Heart left ventricle (tissue), 16 donors: ENCODE results near the gene CDK2AP2. TPM values are rescaled to one million over a fixed set of nuclear protein-coding genes. Genes with fewer than 3 reads are reported as not detected.

ENCODE experiments used
- ATAC-seq, 4 donors: fragments of 200-7000 bp; cut with Tn5 transposase; one replicate each; pipeline ENCODE4 v1.9.1; 2020 to 2022; ENCODE audit warnings: moderate library complexity in 4 of 4, mild to moderate bottlenecking in 3 of 4, moderate number of reproducible peaks in 1 of 4
- DNase-seq, 5 donors: peaks; one replicate each; pipeline ENCODE4 v3.0.0-alpha.2; 2020
- H3K27ac ChIP-seq, 12 donors: fragments of 200-600 bp; sonication (generic) in 4 of 12; one replicate each; pipeline versions ENCODE4 v1.5.0 to v1.8.0; 2016 to 2022; ENCODE audit warnings: mild to moderate bottlenecking in 2 of 12
- H3K27me3 ChIP-seq, 9 donors: fragments of 200-600 bp; sonication (generic) in 2 of 9; one replicate each; pipeline versions ENCODE4 v1.5.1 to v1.8.0; 2016 to 2022; ENCODE audit warnings: mild to moderate bottlenecking in 3 of 9
- H3K36me3 ChIP-seq, 9 donors: fragments of 200-600 bp; sonication (generic) in 2 of 9; one replicate each; pipeline versions ENCODE4 v1.5.0 to v1.8.0; 2018 to 2022; ENCODE audit warnings: mild to moderate bottlenecking in 2 of 9
- H3K4me1 ChIP-seq, 12 donors: fragments of 200-600 bp; sonication (generic) in 4 of 12; one replicate each; pipeline versions ENCODE4 v1.5.0 to v1.8.0; 2016 to 2022; ENCODE audit warnings: mild to moderate bottlenecking in 3 of 12
- H3K4me3 ChIP-seq, 12 donors: fragments of 200-600 bp; sonication (generic) in 4 of 12; one replicate each; pipeline versions ENCODE4 v1.5.0 to v1.8.0; 2017 to 2022; ENCODE audit warnings: mild to moderate bottlenecking in 9 of 12, moderate library complexity in 4 of 12
- H3K9me3 ChIP-seq, 12 donors: fragments of 200-600 bp; sonication (generic) in 4 of 12; one replicate each; pipeline versions ENCODE4 v1.5.0 to v1.8.0; 2016 to 2022; ENCODE audit warnings: mild to moderate bottlenecking in 1 of 12
- POLR2A ChIP-seq, 2 donors: fragments of 450-650 bp; IDR thresholded peaks; one replicate each; pipeline ENCODE4 v1.6.1; 2017; ENCODE audit warnings: antibody characterized with exemption in 2 of 2, mild to moderate bottlenecking in 2 of 2, moderate library complexity in 2 of 2
- WGBS, 4 donors: extraction: QIAGEN DNeasy Blood & Tissue Kit in 2 of 4; methylation state at CpG; one replicate each; pipeline versions ENCODE4 v1.1.5 to v1.1.7; 2013 to 2018; 5-methylcytosine and 5-hydroxymethylcytosine counted together
- intact Hi-C, 10 donors: fragments of 100-400 bp; cut with DNase I; formaldehyde crosslinking; loops; one replicate each; pipeline versions ENCODE4 v1.11.1 to v1.14.2; 2022
- microRNA-seq, 4 donors: library from miRNA; unstranded; fragments of <30 nt; microRNA quantifications; one replicate each; pipeline versions ENCODE4 to v1.2.0, GENCODE V29; 2017 to 2020
- polyA plus RNA-seq, 2 donors: library from polyadenylated mRNA; stranded (reverse); fragments of 200-250 nt; gene quantifications; one replicate each; pipeline ENCODE4 v1.2.3, GENCODE V29; 2013
- total RNA-seq, 9 donors: library from RNA; depleted of rRNA in 2 of 9; stranded (reverse); fragments of >200 nt in 2 of 9; fragmentation: NEBNext Ultra II Directional in 3 of 9; extraction: Animal tissue kit (Norgen Biotek cat#: 25700) in 3 of 9; gene quantifications; one replicate each; pipeline versions ENCODE4 v1.1.0 to v1.2.4, GENCODE V29; 2016 to 2023
- TF ChIP-seq, protein P1 (sequence below), 12 donors: fragments of 200-600 bp; sonication (generic) in 4 of 12; IDR thresholded peaks; one replicate each; pipeline versions ENCODE4 v1.5.0 to v1.8.0; 2018 to 2022; ENCODE audit warnings: antibody characterized with exemption in 12 of 12, mild to moderate bottlenecking in 5 of 12
- donor health status: ischemic (EF 13 %, LVEDD 7.1; RV severe dilation, severe dysfunction).
- donor health status: healthy with polysubstance abuse.
- donor health status: DM: no; HTN: yes; CAD: no.
- donor health status: DM: no; HTN: no; CAD: no.
- donor health status: ischemic (EF 25% LVEDD 6.9; RV normal size, moderate dysfunction).
- donor health status: ischemic (EF 25% LVEDD 5.7; RV mildly dilated, moderate dysfunction).
- donor health status: healthy.
- donor health status: DM: yes; HTN: yes; CAD: no.
- donor health status: ischemic (EF 35%, LVEDD 5.7; RV mildly dilated, moderate dysfunction).
- donor health status: nonischemic (EF 11% LVEDD 7.7; RV severe dilation, severe dysfunction).
- donor health status: DM: yes; HTN: yes; CAD: no.
- donor health status: PGD.
- donor health status: ischemic (EF 29% LVEDD 5.4; RV normal size, mild dysfunction).
- donor health status: nonischemic (EF 23%, LVEDD 6.1; RV moderate dilation, normal function).

The CDK2AP2 gene
- total and polyA plus RNA-seq, 11 donors = 37.0 to 461 (median 60.1) TPM

DNA sequence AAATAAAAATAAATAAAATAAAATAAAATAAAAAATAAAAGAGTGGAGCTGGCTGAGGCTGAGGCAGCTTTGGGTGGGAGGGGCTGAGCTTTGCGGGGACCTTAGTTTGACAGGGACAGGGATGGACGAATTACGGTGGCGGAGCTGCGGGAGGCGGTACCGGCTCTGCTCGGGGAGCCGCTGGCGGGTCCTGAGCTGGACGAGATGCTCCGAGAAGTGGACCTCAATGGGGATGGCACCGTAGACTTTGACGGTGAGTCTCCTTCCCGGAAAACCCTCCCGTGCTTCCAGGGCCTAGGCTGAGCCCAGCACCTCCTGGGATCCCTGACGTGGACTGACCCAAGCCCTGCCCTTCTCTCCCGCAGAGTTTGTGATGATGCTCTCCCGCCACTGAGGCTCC is 49.7 kb downstream of the CDK2AP2 start:
- DNase-seq (no peak), ATAC-seq (no peak)
- Histone ChIP-seq H3K4me1 (no peaks in the 10 kb centered on the region), H3K9me3 (no peaks in the 10 kb centered on the region), H3K4me3 (no peak overlapping the region), H3K27ac (no peak overlapping the region), H3K36me3 (no peaks in the 10 kb centered on the region), H3K27me3 (no peaks in the 10 kb centered on the region)
- intact Hi-C loops = no loop called here
- WGBS, 4 donors = 90 to 93% (median 91%) methylated on average over 19 of the region's 19 CpGs
- TF ChIP-seq, protein P1, sequence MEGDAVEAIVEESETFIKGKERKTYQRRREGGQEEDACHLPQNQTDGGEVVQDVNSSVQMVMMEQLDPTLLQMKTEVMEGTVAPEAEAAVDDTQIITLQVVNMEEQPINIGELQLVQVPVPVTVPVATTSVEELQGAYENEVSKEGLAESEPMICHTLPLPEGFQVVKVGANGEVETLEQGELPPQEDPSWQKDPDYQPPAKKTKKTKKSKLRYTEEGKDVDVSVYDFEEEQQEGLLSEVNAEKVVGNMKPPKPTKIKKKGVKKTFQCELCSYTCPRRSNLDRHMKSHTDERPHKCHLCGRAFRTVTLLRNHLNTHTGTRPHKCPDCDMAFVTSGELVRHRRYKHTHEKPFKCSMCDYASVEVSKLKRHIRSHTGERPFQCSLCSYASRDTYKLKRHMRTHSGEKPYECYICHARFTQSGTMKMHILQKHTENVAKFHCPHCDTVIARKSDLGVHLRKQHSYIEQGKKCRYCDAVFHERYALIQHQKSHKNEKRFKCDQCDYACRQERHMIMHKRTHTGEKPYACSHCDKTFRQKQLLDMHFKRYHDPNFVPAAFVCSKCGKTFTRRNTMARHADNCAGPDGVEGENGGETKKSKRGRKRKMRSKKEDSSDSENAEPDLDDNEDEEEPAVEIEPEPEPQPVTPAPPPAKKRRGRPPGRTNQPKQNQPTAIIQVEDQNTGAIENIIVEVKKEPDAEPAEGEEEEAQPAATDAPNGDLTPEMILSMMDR (IDR thresholded peaks at IDR 0.05) = no peak
- no peak for TF ChIP-seq POLR2A (IDR thresholded peaks at IDR 0.05)

DNA sequence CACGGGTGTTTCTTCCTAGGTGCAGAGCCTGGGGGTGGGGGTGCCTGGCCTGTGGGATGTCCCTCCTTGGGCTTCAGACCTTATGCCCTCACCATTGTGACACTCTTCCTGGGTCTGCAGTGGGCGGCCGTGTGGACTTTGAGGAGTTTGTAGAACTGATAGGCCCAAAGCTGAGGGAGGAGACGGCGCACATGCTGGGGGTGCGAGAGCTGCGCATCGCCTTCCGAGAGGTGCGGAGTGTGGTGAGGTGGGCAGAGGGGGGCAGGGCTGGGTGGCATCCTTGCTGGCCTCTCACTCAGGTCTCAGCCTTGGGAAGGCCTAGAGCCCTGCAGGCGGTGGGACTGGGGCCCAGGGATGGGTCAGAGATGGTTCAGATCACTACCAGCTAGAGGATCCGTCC is 50.5 kb downstream of the CDK2AP2 start:
- no peak overlapping the region for H3K27ac ChIP-seq
- H3K4me1 ChIP-seq = peaks cover 0 to 8% (median 3%) of the 10 kb centered on the region in 12 donors
- 91 to 95% (median 93%) methylated on average over 11 to 12 of the region's 12 CpGs for WGBS, 4 donors
- DNase-seq (no peak), ATAC-seq (no peak)
- H3K9me3 ChIP-seq = no peaks in the 10 kb centered on the region
- no peak overlapping the region for H3K4me3 ChIP-seq
- TF ChIP-seq POLR2A (IDR thresholded peaks at IDR 0.05) = no peak
- TF ChIP-seq, protein P1 (IDR thresholded peaks at IDR 0.05) = no peak
- intact Hi-C loops = no loop called here
- no peaks in the 10 kb centered on the region for H3K27me3 ChIP-seq
- no peaks in the 10 kb centered on the region for H3K36me3 ChIP-seq

Small RNA genes within 50 kb of the gene (microRNA-seq; reads per million reads assigned to microRNA genes)
- gene MIR6752 = 0 to 1.0 (median 0.13) reads per million in 4 donors

Other genes starting within 250 kb of the CDK2AP2 start
- 100 to 1,000 TPM in 1 of 9 donors, 10 to 100 TPM in 8; 40.1 to 107 (median 49.6) TPM for gene GRK2, start 241.7 kb downstream of the CDK2AP2 start, total RNA-seq
- 10 to 100 TPM; 55.6 to 63.8 TPM for gene GRK2, start 241.7 kb downstream of the CDK2AP2 start, polyA plus RNA-seq
- gene ANKRD13D, start 218.9 kb downstream of the CDK2AP2 start, total RNA-seq = 10 to 100 TPM in 6 of 9 donors, 1 to 10 TPM in 3; 7.6 to 43.6 (median 12.8) TPM
- 10 to 100 TPM; 12.3 to 17.6 TPM for gene ANKRD13D, start 218.9 kb downstream of the CDK2AP2 start, polyA plus RNA-seq
- gene SSH3, start 204.6 kb downstream of the CDK2AP2 start, total RNA-seq = 10 to 100 TPM; 10.8 to 23.9 (median 16.8) TPM
- 1 to 10 TPM; 8.1 to 9.4 TPM for gene SSH3, start 204.6 kb downstream of the CDK2AP2 start, polyA plus RNA-seq
- 100 to 1,000 TPM in 1 of 9 donors, 10 to 100 TPM in 8; 36.0 to 131 (median 57.1) TPM for gene POLD4, start 154.6 kb downstream of the CDK2AP2 start, total RNA-seq
- gene POLD4, start 154.6 kb downstream of the CDK2AP2 start, polyA plus RNA-seq = 100 to 1,000 TPM in 1 of 2 donors, 10 to 100 TPM in 1; 83.0 to 164 TPM
- 1 to 10 TPM in 5 of 9 donors, under 1 TPM in 4; 0.25 to 6.1 (median 1.7) TPM for gene CLCF1, start 134.6 kb downstream of the CDK2AP2 start, total RNA-seq
- 10 to 100 TPM in 1 of 2 donors, under 1 TPM in 1; 0.99 to 17.1 TPM for gene CLCF1, start 134.6 kb downstream of the CDK2AP2 start, polyA plus RNA-seq
- 1 to 10 TPM; 3.5 to 9.1 (median 5.8) TPM for gene RAD9A, start 116.2 kb downstream of the CDK2AP2 start, total RNA-seq
- 1 to 10 TPM; 7.6 to 8.0 TPM for gene RAD9A, start 116.2 kb downstream of the CDK2AP2 start, polyA plus RNA-seq
- 100 to 1,000 TPM in 7 of 9 donors, 10 to 100 TPM in 2; 90.3 to 151 (median 105) TPM for gene PPP1CA, start 106.3 kb downstream of the CDK2AP2 start, total RNA-seq
- gene PPP1CA, start 106.3 kb downstream of the CDK2AP2 start, polyA plus RNA-seq = 100 to 1,000 TPM in 1 of 2 donors, 10 to 100 TPM in 1; 94.4 to 207 TPM
- gene TBC1D10C, start 104.1 kb downstream of the CDK2AP2 start, total RNA-seq = 10 to 100 TPM in 1 of 9 donors, 1 to 10 TPM in 4, under 1 TPM in 4; 0.14 to 14.2 (median 1.6) TPM
- gene TBC1D10C, start 104.1 kb downstream of the CDK2AP2 start, polyA plus RNA-seq = under 1 TPM; 0.61 to 0.88 TPM
- gene CARNS1, start 92.5 kb downstream of the CDK2AP2 start, total RNA-seq = 10 to 100 TPM in 5 of 9 donors, 1 to 10 TPM in 4; 3.5 to 33.6 (median 11.8) TPM
- gene CARNS1, start 92.5 kb downstream of the CDK2AP2 start, polyA plus RNA-seq = 1 to 10 TPM in 1 of 2 donors, under 1 TPM in 1; 0.89 to 6.2 TPM
- 10 to 100 TPM; 19.3 to 32.8 (median 25.2) TPM for gene RPS6KB2, start 79.7 kb downstream of the CDK2AP2 start, total RNA-seq
- gene RPS6KB2, start 79.7 kb downstream of the CDK2AP2 start, polyA plus RNA-seq = 10 to 100 TPM; 33.3 to 36.0 TPM
- 10 to 100 TPM in 1 of 9 donors, 1 to 10 TPM in 4, under 1 TPM in 4; 0.50 to 11.0 (median 1.3) TPM for gene PTPRCAP, start 70.5 kb downstream of the CDK2AP2 start, total RNA-seq
- 1 to 10 TPM; 1.1 to 1.4 TPM for gene PTPRCAP, start 70.5 kb downstream of the CDK2AP2 start, polyA plus RNA-seq
- 10 to 100 TPM; 14.6 to 53.3 (median 21.2) TPM for gene CORO1B, start 64.7 kb downstream of the CDK2AP2 start, total RNA-seq
- 10 to 100 TPM; 17.1 to 37.0 TPM for gene CORO1B, start 64.7 kb downstream of the CDK2AP2 start, polyA plus RNA-seq
- gene GPR152, start 55.4 kb downstream of the CDK2AP2 start, total RNA-seq = not detected
- not detected for gene GPR152, start 55.4 kb downstream of the CDK2AP2 start, polyA plus RNA-seq
- 1 to 10 TPM in 3 of 9 donors, under 1 TPM in 5, not detected in 1; 0.25 to 4.2 (median 0.61) TPM for gene CABP4, start 52.8 kb downstream of the CDK2AP2 start, total RNA-seq
- gene CABP4, start 52.8 kb downstream of the CDK2AP2 start, polyA plus RNA-seq = under 1 TPM; 0.44 to 0.57 TPM
- 100 to 1,000 TPM in 2 of 9 donors, 10 to 100 TPM in 7; 67.0 to 146 (median 77.2) TPM for gene TMEM134, start 38.9 kb downstream of the CDK2AP2 start, total RNA-seq
- 10 to 100 TPM; 83.6 to 86.8 TPM for gene TMEM134, start 38.9 kb downstream of the CDK2AP2 start, polyA plus RNA-seq
- gene AIP, start 25.1 kb downstream of the CDK2AP2 start, total RNA-seq = 10 to 100 TPM; 41.7 to 69.2 (median 53.0) TPM
- gene AIP, start 25.1 kb downstream of the CDK2AP2 start, polyA plus RNA-seq = 10 to 100 TPM; 73.1 to 96.4 TPM
- 10 to 100 TPM; 24.9 to 69.1 (median 34.3) TPM for gene PITPNM1, start 2.8 kb downstream of the CDK2AP2 start, total RNA-seq
- 10 to 100 TPM; 24.2 to 59.9 TPM for gene PITPNM1, start 2.8 kb downstream of the CDK2AP2 start, polyA plus RNA-seq
- gene CABP2, start 15.3 kb upstream of the CDK2AP2 start, total RNA-seq = not detected
- gene CABP2, start 15.3 kb upstream of the CDK2AP2 start, polyA plus RNA-seq = not detected
- gene GSTP1, start 75.7 kb upstream of the CDK2AP2 start, total RNA-seq = 100 to 1,000 TPM; 294 to 830 (median 341) TPM
- gene GSTP1, start 75.7 kb upstream of the CDK2AP2 start, polyA plus RNA-seq = 100 to 1,000 TPM; 549 to 576 TPM
- 100 to 1,000 TPM; 340 to 897 (median 583) TPM for gene NDUFV1, start 98.8 kb upstream of the CDK2AP2 start, total RNA-seq
- gene NDUFV1, start 98.8 kb upstream of the CDK2AP2 start, polyA plus RNA-seq = 100 to 1,000 TPM; 342 to 401 TPM
- 10 to 100 TPM; 35.6 to 85.1 (median 49.3) TPM for gene NUDT8, start 121.8 kb upstream of the CDK2AP2 start, total RNA-seq
- 100 to 1,000 TPM in 1 of 2 donors, 10 to 100 TPM in 1; 29.1 to 110 TPM for gene NUDT8, start 121.8 kb upstream of the CDK2AP2 start, polyA plus RNA-seq
- under 1 TPM in 1 of 9 donors, not detected in 8; 0.30 TPM for gene TBX10, start 131.6 kb upstream of the CDK2AP2 start, total RNA-seq
- under 1 TPM in 1 of 2 donors, not detected in 1; 0.11 TPM for gene TBX10, start 131.6 kb upstream of the CDK2AP2 start, polyA plus RNA-seq
- not detected for gene ACY3, start 142.6 kb upstream of the CDK2AP2 start, total RNA-seq
- not detected for gene ACY3, start 142.6 kb upstream of the CDK2AP2 start, polyA plus RNA-seq
- not detected for gene ALDH3B2, start 166.5 kb upstream of the CDK2AP2 start, total RNA-seq
- gene ALDH3B2, start 166.5 kb upstream of the CDK2AP2 start, polyA plus RNA-seq = not detected